Calu3 (cell line): Measurements from ENCODE around the gene PDLIM3. TPM values are rescaled to one million over a fixed set of nuclear protein-coding genes. Genes with fewer than 3 reads are reported as not detected.
"Not testable (repeated sequence)": the region's sequence is repeated elsewhere in the genome, so short reads cannot be mapped to it uniquely, and the experiment has no call there.

Experiments used
- BruUV-seq: library from RNA; stranded (reverse); fragments of 400-500 nt; replicated peaks from 2 replicates; lab custom pipeline; 2021; lab: Mats Ljungman, UMichigan
- CTCF ChIA-PET: fragments of 300-600 bp; sonication (Branson Sonifier 250); formaldehyde crosslinking; loops from one replicate; lab custom pipeline; 2022; ENCODE audit warnings: antibody characterized with exemption; lab: Charles Lee
- DNase-seq: peaks from one replicate; pipeline ENCODE4 v3.0.0; 2022
- H3K27ac Mint-ChIP-seq: one replicate; pipeline ENCODE4 v1.8.0; 2022; ENCODE audit warnings: mixed read lengths; ENCODE audit not compliant: unreplicated experiment
- H3K27me3 Mint-ChIP-seq: one replicate; pipeline ENCODE4 v1.8.0; 2022; ENCODE audit warnings: mixed read lengths; ENCODE audit not compliant: unreplicated experiment
- H3K36me3 Mint-ChIP-seq: one replicate; pipeline ENCODE4 v1.8.0; 2022; ENCODE audit warnings: mild to moderate bottlenecking, moderate library complexity, mixed read lengths; ENCODE audit not compliant: insufficient read depth, unreplicated experiment
- H3K4me1 Mint-ChIP-seq: one replicate; pipeline ENCODE4 v1.8.0; 2022; ENCODE audit warnings: mild to moderate bottlenecking, low read depth, mixed read lengths; ENCODE audit not compliant: unreplicated experiment
- H3K4me3 Mint-ChIP-seq: one replicate; pipeline ENCODE4 v1.8.0; 2022; ENCODE audit warnings: mild to moderate bottlenecking, low read depth, moderate library complexity, mixed read lengths; ENCODE audit not compliant: unreplicated experiment
- H3K9me3 Mint-ChIP-seq: one replicate; pipeline ENCODE4 v1.8.0; 2022; ENCODE audit warnings: low read depth, mixed read lengths; ENCODE audit not compliant: unreplicated experiment
- intact Hi-C: fragments of 100-400 bp; cut with micrococcal nuclease; formaldehyde crosslinking; loops from one replicate; pipeline ENCODE4 v1.10.0; 2022; ENCODE audit not compliant: unreplicated experiment
- total RNA-seq: library from RNA; stranded (reverse); gene quantifications from 2 replicates; pipeline ENCODE4 v1.2.3, GENCODE V29; 2022
- TF ChIP-seq, protein P1 (sequence below): fragments of 200-600 bp; IDR thresholded peaks from one replicate; pipeline ENCODE4 v1.8.0; 2022; ENCODE audit warnings: antibody characterized with exemption; ENCODE audit not compliant: unreplicated experiment

The PDLIM3 gene
- total RNA-seq, 1 experiment from 2014 or later, result 0.50 TPM

DNA sequence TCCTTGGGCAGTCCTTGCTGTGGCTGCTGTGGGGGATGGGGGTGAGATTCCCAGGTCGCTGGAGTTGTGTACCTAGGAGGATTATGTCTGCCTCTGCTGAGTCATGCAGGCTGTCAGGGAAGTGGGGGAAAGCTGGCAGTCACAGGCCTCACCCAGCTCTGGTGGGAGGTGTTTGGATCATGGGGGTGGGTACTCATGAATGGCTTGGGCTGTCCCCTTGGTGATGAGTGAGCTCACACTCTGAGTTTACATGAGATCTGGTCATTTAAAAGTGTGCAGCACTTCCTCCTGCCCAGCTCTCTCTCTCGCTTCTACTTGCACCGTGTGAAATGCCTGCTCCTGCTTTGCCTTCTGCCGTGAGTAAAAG is 24.6 kb upstream of the PDLIM3 start:
- intact Hi-C loops, result no loop called here
- Mint-ChIP-seq H3K4me3 (no peak overlapping the region), H3K27ac (peak overlapping the region; percentile 70), H3K27me3 (no peaks in the 10 kb centered on the region), H3K9me3 (no peaks in the 10 kb centered on the region), H3K4me1 (peaks cover 16% of the 10 kb centered on the region), H3K36me3 (no peaks in the 10 kb centered on the region)
- CTCF ChIA-PET, result interaction anchor here (0.7 to 1.0 kb wide), 2 partner anchors 16 to 65 kb away, joined by 3 to 8 read pairs; no protein-coding TSS in a partner anchor
- TF ChIP-seq, protein P1, sequence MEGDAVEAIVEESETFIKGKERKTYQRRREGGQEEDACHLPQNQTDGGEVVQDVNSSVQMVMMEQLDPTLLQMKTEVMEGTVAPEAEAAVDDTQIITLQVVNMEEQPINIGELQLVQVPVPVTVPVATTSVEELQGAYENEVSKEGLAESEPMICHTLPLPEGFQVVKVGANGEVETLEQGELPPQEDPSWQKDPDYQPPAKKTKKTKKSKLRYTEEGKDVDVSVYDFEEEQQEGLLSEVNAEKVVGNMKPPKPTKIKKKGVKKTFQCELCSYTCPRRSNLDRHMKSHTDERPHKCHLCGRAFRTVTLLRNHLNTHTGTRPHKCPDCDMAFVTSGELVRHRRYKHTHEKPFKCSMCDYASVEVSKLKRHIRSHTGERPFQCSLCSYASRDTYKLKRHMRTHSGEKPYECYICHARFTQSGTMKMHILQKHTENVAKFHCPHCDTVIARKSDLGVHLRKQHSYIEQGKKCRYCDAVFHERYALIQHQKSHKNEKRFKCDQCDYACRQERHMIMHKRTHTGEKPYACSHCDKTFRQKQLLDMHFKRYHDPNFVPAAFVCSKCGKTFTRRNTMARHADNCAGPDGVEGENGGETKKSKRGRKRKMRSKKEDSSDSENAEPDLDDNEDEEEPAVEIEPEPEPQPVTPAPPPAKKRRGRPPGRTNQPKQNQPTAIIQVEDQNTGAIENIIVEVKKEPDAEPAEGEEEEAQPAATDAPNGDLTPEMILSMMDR, result no peak
- no TSS peak for BruUV-seq
- DNase-seq, result peak; percentile 59

DNA sequence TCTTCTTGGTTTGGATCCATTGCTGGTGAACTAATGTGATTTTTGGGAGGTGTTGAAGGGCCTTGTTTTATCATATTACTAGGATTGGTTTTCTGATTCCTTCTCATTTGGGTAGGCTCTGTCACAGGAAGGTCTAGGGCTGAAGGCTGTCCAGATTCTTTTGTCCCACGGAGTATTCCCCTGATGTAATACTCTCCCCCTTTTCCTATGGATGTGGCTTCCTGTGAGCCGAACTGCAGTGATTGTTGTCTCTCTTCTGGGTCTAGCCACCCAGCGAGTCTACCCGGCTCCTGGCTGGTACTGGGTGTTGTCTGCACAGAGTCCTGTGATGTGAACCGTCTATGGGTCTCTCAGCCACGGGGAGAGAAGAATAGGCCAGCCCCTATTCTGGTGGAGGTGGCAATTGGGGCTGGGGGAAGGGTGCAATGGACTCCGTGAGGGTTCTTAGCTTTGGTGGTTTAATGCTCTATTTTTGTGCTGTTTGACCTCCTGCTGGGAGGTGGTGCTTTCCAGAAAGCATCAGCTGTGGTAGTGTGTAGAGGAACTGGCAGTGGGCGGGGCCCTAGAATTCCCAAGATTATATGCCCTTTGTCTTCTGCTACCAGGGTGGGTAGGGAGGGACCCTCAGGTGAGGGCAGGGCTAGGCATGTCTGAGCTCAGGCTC is 24.1 kb upstream of the PDLIM3 start:
- CTCF ChIA-PET, result interaction anchor here (0.7 to 1.0 kb wide), 2 partner anchors 17 to 64 kb away, joined by 3 to 8 read pairs; no protein-coding TSS in a partner anchor
- intact Hi-C loops, H3K36me3 Mint-ChIP-seq, BruUV-seq, H3K27me3 Mint-ChIP-seq, DNase-seq, H3K9me3 Mint-ChIP-seq, H3K4me3 Mint-ChIP-seq: not testable (repeated sequence)
- H3K27ac Mint-ChIP-seq, result peak overlapping the region; percentile 70
- H3K4me1 Mint-ChIP-seq, result peaks cover 16% of the 10 kb centered on the region

DNA sequence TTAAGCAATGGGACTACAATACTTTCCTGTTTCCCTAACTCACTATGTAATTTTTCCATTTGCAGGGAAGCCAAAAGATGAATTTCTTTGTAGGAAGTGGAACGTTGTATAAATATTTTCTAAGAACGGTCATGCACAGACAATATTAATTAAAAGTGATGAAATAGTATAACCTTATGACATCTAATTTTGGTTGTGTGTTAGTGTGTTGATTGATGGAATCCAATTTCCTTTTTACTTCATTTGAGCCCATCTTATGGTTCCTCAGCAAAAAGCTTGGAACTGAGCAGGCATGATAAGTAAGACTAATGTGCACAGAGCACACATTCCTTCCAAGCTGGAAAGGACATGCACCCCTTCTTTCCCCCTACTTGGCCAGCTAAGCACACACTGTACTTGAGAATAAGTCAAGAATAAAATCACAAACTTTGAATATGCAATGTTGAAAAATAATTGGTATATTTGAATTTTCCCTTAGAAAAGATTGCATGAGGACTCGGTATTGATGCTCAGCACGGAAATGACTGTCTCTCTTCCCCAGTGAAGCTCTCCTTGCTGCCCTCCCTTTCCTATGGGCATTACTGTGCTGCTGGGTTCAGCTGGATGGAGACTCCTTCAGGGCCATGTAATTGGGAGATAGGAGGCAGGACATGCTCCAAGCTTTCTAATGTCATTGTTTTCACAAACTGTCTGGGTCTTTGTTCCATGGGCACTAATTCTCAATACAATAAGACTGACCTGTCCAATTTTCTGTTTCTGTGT is 19.2 kb upstream of the PDLIM3 start:
- TF ChIP-seq, protein P1, result no peak
- no peak overlapping the region for H3K4me3 Mint-ChIP-seq
- no peak overlapping the region for H3K27ac Mint-ChIP-seq
- no peaks in the 10 kb centered on the region for H3K36me3 Mint-ChIP-seq
- peaks cover 8% of the 10 kb centered on the region for H3K27me3 Mint-ChIP-seq
- no TSS peak for BruUV-seq
- no peaks in the 10 kb centered on the region for H3K9me3 Mint-ChIP-seq
- CTCF ChIA-PET, result interaction anchor here (1.2 kb wide), 1 partner anchor 12 kb away, joined by 3 read pairs; no protein-coding TSS in a partner anchor
- intact Hi-C loops, result no loop called here
- DNase-seq, result no peak
- H3K4me1 Mint-ChIP-seq, result peaks cover 6% of the 10 kb centered on the region

DNA sequence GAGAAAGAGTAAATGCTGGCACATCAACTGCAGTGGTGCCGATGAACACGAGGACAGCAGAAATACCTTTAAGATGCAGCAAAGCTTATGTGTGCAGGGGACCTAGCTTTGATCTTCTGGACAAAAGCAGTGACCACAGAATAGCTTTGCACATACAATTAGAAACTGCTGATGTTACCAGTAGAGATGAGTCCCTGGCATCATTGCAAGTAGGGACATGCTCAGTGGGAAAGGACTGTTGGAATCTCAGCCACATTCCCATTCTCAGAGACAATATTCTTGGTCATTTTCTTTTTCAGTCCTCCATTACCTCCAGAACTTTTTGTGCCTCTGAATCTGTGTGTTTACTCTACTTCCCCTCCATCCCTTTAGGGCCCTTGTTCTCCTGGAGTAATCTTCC is 16.9 kb upstream of the PDLIM3 start:
- intact Hi-C loops, result no loop called here
- DNase-seq, result no peak
- H3K36me3 Mint-ChIP-seq, result no peaks in the 10 kb centered on the region
- H3K4me3 Mint-ChIP-seq, result no peak overlapping the region
- no peak overlapping the region for H3K27ac Mint-ChIP-seq
- CTCF ChIA-PET, result no interaction called here
- peaks cover 8% of the 10 kb centered on the region for H3K27me3 Mint-ChIP-seq
- BruUV-seq, result no TSS peak
- H3K9me3 Mint-ChIP-seq, result no peaks in the 10 kb centered on the region
- no peaks in the 10 kb centered on the region for H3K4me1 Mint-ChIP-seq
- TF ChIP-seq, protein P1, result no peak
